ENCODE results near the gene EIF2B2.

Gene EIF2B2

DNA sequence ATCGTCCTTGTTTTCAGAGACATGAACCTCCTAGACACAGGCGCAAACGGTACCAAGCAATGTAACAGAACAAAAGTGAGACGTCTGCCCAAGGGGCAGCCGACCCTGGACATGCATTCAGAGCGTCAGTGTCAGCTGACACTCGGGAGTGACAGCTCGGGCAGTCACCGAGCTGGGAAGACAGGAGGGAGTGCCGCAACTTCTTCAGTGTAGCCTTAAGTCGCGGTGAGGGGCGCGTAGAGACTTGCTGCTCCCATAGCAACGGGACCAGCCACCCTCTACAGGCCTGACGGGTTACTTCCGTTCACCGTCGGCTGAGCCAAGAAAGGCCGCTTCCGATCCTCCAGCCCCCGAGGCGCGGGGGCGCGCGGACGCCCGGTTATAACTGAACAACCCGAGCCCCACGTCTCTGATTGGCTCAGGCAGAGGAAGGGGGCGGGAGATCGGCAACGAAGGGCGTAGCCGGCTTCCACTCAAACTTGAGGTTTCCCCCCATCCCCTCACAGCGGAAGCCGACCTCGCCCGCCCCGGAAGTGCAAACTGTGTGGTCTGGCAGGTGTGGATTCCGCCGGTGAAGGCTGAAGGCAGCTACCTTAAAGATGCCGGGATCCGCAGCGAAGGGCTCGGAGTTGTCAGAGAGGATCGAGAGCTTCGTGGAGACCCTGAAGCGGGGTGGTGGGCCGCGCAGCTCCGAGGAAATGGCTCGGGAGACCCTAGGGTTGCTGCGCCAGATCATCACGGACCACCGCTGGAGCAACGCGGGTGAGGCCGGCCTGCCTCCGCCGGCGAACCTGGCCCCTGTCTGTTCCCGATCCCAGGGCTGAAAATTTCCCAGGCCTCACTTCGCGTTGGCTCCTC lies at the start of gene EIF2B2:
EIF2B2 (plus strand) TSS at position 530 of the 858 bp plus-strand sequence; CDS start at position 600, 70 bp downstream.
- peak; percentile 99 for DNase-seq

DNA sequence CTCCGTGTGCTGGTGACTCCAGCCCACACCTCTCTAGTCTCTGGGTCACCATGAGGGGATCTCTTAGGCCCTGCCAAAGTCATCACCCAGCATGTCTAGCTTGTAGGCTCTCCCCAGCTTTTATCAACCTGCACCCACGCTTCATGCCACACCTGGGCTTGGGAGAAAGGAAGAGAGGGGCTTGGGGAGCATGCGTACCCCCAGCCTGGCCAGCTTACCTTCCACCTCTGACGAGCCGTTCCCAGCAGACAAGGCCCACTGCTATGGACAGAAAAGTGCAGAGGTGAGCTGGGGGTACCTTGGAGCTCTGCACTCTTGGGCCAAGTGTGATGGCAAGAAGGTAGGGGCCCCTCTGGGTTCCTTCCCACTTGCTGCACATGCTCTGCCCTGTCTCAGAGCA lies 49.0 kb upstream of the EIF2B2 start:
- no peak for DNase-seq

DNA sequence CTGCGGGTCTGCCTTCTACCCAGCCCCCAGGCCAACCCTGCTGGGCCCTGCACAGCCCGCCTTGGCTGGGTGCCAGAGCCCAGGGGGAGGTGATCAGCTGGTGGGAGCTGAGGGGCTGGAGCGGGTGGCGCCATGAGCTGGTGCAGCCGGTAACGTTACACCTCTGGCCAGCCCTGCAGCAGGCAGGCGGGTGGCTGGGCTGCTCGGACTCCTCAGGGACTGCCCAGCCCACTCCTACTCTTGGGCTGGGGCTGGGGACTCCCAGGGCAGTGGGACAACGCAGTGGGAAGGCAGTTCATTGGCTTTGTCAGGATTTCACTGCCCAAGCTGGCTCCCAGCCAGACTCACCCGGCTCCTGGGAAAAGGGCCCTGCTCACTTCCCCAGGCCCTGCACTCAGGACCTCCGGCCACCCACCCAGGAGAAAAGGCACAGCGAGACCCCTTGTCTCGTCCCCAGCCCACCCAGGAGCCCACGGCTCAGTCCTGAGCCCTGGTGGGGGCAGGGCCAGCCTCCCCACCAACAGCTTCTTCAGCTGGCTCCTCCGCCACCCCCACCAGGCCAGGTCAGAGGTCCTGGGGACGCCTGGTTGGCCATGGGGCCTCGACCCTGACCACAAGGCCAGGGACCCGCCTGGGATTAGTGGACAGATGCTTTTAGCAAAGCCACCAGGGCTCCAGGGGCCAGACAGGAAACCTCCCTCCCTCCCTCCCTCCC lies 48.3 kb upstream of the EIF2B2 start:
- DNase-seq = peak; percentile 72

DNA sequence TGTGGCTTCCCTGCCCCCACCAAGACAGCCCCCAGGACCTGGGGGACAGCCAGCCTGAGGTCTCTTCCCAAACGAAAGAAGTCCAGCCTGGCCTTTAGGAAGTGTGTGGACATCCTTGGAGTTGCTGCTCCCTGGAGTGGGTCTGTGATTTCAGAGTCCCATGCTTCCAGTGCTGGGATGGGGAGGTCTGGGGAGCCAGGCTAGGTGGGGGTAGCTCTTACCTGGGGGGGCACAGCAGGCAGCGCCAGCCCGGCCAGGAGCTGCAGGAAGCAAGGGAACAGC lies 47.8 kb upstream of the EIF2B2 start:
- DNase-seq = peak; percentile 52

DNA sequence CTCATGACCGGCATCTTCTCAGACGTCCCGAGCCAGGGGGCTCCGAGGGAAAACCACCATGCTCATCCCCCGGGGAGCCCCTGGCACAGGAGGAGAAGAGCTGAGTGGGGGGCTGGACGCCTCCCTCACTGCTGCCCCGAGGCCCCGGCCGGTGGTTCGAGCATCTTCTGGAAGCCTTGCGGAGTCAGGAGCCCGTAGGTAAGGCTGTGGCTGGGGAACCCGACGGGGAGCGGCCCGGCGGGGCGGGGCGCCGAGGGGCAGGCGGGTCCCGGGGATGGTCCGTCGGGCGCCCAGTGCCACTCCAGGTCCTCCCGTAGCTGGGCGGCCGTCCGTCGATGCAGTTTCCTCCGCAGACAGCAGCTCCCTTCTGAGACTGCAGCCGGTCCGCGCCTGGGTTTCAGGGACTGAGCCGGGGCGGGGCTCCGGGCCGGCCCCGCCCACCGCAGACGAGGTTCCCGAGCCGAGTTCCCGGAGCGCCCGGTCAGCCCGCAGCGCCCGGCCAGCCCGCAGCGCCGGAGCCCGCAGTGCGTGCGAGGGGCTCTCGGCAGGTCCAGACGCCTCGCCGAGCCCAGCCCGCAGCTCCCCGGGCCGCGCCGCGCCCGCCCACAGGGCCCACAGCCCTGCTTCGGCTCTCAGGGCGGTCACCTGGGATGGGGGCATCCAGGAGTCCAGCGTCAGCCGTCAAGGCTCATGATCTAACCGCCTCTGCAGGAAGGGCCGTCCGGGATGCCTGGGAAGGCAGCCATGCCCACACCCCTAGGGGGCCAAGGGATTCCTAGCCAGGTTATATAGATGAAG lies 47.3 kb upstream of the EIF2B2 start, which contains the start of gene PGF:
PGF (minus strand) TSS at position 369 of the 798 bp plus-strand sequence; CDS start at position 14, 355 bp downstream.
- DNase-seq = peak; percentile 77

DNA sequence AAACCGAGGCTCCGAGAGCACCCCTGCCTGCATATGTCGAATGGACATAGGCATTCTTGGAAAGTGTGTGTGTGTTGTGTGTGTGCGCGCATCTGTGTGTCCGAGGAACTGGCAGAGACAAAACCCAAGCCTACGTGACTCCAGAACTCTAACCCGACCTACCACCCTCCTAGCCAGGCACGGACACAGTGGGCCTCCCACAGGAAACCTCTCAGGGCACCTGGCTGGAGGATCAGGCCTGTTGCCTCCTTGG lies 46.8 kb upstream of the EIF2B2 start:
- peak; percentile 58 for DNase-seq

DNA sequence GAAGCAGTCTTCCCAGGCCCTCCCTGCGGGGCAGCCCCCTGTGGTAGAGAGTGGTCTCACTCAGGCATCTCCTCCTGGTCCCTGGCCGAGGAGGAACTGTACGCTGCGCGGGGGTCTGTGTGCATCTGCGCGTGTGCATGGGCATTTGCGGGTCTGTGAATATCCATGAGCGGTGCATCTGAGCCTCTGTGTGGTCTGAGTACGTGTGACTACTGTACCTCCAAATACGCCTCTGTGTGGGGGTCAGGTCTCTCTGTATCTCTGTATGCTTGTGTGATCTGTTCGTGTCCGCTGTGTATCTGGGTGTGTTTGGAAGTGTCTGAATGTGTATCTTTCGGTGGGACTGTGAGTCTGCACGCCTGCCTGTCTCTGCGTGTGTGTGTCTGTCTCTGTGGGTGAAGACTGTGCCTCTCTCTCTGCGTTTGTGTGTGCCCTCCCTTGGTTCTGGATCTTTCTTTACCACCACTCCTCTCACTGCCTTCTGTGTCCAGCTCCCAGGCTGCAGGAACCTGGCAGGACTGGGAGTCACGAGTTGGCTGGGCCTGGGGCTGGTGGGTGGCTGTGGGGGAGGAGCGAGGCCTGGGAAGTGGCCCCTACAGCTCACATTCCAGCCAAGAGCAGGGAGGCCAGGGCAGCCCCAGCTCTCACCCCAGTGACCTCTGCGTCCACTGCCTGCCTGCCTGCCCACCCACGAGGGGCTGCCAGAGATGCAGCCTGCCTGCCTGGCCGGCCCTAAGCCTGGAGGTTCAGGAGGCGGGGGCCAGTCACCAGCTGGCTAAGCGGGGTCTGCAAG lies 46.2 kb upstream of the EIF2B2 start:
- peak; percentile 66 for DNase-seq

DNA sequence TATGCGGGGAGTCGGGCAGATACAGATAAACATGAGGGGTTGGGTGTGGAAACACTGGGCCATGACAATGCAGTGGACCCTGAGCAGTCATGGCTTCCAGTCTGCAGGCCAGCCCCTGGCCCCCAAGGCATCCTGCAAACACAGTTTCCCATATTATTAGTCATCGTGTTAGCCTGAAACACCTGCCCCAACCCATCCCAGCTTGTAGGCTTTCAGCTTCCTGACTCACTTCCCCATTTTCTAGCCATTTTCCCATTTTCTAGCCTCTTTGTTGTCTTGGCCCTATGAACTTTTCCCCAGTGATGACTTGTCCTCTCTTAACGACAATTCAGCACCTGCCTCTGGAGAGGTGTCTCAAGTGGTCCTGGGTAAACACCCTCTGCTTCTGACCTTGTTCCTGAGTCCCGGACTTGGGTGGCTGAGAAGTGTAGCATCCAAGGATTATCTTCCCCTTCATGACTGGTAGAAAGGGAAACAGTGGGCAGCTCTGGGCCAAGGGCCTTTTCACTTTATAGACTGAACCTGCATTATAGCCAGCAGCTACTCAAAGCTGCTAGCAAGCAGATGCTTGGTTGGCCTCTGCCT lies 43.0 kb upstream of the EIF2B2 start:
- DNase-seq = no peak

DNA sequence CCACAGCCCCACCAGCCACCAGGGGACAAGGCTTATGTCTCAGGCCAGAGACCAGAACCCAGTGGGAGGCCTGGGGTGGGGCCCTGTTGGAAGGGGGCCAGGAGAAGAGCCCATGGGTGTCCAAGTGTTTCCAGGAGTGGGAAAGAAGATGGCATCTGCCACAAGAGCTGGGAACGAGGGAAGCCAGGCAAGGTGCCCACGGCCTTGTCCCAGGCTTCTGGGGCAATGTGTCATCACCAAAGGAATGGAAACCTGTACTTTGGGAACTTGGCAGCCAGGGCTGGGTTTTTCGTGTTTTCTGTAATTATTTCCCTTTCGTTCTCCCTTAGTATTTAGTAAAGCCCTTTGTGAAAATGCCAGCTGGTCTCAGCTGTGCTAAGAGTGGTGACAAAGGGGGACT lies 42.0 kb upstream of the EIF2B2 start:
- no peak for DNase-seq

DNA sequence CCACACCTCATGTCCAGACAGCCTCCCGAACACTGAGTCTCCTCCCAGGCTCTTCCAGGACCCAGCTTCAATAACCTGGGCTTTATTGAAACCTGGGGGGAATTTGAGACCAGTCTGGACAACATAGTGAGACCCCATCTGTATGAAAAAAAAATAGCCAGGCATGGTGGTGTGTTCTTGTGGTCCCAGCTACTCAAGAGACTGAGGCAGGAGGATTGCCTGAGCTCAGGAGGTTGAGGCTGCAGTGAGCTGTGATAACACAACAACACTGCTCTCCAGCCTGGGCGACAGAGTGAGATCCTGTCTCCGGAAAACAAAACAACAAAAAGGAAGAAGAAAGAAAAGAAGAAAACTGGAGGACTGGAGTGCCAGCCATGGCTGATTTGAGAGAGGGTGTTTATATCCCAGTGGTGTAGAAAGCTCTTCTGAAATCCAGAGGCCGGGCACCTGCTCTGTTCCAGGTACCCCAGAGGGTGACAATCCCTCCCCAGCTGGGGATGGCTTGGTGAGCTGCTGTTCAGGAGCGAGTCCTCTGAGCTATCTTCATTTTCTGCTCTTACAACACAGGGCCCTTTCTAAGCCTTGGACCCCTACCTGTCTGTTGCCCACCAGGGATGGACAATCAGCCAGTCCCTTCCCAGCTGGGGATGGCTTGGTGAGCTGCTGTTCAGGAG lies 41.3 kb upstream of the EIF2B2 start:
- DNase-seq = no peak

DNA sequence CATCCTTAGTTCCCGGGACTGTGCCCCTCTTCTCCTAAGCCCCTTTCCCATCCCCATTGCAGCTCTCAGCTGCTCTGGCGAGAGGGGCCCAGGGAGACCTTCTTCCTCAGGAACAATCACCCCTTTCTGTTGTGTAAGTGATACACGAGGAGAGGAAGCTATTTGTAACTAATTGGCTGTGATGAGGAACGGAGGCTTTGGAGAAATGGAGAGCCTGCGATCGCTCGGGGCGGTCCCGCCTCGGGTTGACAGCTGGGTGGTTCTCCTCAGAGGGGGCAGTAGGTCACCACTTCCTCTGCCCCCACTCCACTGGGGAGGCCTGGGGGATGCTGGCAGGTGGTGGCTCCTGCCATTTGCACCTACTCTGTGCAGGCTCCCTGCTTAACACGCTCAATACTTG lies 40.7 kb upstream of the EIF2B2 start:
- peak; percentile 57 for DNase-seq

DNA sequence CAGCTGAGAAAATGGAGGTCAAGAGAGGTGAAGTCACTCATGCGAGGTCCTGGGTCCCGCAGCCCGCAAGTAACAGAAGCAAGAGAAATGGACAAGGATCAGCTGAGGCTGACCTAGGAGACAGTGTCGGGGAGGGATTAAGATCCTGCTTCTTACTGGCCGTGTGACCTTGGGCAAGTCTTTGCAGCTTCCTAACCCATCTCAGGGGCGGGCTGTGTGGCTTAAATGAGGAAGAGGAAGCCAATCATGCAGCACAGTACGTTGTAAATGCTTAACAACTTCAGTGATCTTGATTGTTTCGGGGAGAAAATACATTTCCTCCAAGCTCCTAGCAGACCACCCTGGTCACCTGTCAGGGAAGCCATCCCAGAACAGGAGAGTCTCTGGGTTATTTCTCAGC lies 40.2 kb upstream of the EIF2B2 start:
- DNase-seq = no peak

DNA sequence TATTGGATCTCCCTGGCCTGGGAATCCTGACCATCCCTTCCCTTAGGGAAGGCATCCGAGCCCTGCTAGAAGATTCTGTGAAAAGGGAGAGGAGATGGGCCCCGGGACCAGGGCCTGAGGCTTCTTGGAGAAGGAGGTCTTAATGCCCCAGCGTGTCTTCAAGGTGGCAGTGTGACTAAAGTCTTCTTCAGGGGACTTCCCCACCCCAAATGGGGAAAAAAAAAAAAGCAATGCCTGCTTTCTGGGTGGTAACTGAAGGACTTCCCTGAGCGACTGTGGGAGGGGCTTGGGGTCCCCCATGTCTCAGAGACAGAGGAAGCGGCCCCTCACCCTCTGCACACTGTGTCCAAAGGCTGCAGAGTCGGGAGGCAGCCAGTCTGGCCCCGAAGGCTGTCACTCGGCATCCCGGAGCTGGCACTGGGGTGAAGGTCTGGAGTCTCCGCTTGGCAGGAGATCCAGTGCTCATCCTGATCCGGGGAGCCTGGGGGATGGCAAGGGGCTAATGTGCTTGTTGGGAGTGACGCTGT lies 39.5 kb upstream of the EIF2B2 start:
- DNase-seq = no peak

DNA sequence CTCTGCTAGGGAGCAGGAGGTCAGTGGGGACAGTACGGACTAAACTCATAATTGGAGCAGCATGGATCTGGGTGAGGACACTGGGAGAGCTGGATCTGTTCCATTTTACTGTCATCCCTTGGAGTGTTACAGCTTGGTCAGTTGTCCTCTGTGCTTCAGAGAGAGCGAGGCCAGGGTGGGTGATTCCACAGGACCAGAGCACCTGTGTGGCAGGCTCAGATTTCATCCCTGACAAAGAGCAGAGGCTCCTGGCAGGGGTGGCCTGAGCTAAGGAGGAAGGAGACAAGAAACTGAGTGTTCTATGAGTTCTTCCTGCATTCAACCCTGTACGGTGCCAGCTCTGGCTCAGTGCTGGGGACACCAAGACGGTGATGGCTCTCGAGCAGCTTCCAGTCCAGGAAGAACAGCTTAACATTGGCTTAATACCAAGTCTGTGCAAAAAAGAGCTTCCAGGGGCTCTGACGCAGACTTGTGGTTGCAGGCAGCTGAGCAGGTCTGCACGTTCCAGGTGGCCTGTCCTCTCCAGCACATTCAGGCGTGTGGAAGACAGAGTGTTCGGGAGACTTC lies 38.9 kb upstream of the EIF2B2 start:
- DNase-seq = no peak

DNA sequence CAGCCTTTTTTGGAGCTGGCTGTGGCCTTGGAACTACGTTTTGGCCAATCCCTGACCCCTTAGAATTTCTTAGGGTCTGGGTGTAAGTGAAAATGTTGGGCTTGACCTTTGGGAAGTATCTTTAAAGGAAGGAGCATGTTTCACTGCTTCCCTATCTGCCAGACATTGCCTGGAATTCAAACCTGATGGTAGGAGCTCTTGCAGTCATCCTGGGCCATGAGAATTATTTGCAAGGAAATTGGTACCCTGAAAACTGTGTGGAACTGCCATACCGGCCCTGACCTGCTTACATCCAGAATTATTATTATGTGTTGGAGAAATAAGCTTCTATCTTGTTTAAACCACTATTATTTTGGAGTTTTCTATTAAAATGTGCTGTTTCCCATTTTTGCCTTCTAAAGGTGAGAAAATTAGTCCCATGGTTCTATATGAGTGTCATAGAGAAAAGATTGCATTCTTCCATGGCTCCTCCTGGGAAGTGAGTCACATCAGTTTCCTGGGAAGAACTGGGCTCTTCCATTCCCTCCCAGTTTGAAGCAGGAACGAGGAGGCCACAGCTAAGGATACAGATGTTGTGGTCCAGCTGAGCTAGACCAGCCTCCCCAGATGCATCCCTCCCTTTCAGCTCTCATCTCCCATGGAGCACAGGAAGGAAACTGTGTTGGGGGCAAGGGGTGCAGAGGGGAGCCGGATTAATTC lies 37.8 kb upstream of the EIF2B2 start:
- no peak for DNase-seq

DNA sequence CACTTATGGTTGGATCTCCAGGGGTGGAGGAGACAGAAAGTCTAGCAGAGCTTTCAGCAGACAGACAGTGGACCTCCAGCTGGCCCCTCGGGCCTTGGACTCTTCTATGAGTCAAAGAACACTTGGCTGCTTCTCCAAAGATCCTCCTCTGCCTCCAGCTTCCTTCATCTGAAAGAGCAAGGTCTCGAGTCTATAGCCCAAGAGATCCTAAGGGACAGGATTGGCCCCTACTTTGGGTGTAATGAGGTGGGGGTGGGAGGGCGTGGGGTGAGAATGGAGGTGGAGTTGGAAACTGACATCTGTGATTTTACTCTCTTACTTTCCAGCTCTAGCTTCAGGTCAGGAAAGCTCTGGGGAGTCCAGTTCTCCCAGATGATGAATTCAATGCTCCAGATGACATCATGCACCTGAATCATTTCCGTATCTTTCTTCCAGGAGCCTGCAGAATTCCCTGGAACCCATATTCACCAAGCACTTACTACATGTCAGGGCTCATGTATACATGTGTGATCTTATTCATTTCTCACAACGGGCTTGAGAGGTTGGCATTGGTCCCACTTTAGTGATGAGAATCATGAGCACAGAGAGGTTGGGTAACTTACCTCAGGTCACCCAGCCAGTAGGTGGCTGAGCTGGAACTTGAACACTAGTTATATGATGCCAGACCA lies 37.1 kb upstream of the EIF2B2 start:
- no peak for DNase-seq

DNA sequence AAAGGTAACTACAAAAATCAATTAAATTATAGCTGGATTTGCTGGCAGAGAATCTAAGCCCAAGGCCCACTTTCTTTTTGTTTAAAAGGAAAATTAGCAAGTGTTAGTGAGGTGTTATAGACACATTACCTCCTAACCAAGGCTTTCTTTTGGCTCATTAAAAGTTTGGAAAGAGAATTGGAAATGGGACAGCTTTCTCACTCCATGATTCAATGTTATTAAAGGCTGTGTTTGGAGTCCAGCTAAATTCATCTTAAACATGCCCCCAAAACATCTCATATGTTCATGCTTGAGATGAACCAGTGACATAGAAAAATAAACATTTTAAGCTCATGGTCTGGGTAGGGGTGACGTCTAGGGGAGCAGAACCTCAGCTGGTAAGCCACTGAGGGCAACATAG lies 33.9 kb upstream of the EIF2B2 start:
- no peak for DNase-seq

DNA sequence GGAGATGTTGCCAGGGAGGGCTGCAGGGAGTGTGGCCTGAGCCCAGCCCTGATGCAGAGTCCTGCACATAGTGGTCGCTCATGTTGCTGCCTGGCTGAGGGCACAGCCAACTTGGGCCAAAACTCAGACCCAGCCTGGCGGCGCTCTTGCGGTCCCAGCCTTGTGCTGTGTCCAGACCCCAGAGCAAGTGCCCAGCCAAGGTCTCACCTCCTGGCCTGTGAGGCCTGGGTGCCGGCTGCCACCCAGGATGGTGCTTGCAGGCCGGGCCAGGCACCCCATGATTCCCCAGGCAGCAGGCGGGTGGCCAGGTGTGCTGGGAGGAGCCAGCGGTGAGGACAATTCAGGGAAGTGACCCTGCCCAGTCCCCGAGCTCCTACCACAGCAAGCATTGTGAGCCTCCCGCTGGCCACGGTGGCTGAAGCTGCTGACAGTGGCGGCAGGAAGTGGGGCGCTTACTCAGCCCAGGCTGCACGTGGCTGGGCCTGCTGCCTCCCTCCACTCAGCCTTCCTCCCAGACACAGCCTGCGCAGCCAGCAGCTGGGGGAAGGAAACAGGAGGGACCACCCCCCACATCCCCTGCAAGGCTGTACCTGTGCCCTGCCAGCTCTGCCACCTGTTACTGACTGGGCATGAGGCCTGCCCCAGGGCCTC lies 29.6 kb upstream of the EIF2B2 start:
- DNase-seq = peak; percentile 11

DNA sequence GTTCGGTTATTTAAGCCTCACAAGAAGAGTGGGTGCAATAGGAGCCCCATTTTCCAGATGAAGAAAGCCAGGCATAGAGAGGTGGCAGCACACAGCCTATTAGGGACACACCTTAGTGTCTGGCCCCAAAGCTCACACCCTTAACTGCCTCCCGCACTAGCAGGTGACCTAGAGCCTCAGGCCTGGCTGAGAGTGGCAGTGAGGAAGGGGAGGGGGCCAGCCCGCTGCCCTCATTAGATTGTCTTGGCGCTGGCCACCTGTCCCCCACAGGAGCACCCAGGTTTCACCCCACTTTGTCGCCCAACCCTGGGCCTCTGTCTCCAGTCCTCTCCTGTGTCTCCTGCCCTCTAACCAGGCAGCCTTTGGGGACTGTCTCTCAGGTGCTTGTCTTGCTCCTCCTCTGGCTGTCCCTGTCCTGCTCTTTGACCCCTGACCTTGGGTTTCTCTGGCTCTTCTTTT lies 28.8 kb upstream of the EIF2B2 start:
- DNase-seq = peak; percentile 13

Measured in eye (tissue), 1 donor.